PC-9 (cell line): ENCODE data around the gene PLCL2. TPM values are rescaled to one million over a fixed set of nuclear protein-coding genes. Genes with fewer than 3 reads are reported as not detected.

Experiments used
- BruUV-seq: library from RNA; stranded (reverse); fragments of 400-500 nt; replicated peaks from 2 replicates; lab custom pipeline; 2021; lab: Mats Ljungman, UMichigan
- CTCF ChIA-PET: fragments of 300-600 bp; sonication (Branson Sonifier 250); formaldehyde crosslinking; loops from one replicate; lab custom pipeline; 2022; ENCODE audit warnings: antibody characterized with exemption; lab: Charles Lee
- POLR2A ChIA-PET: fragments of 300-600 bp; sonication (Branson Sonifier 250); formaldehyde crosslinking; loops from one replicate; lab custom pipeline; 2022; ENCODE audit warnings: antibody characterized with exemption; ENCODE audit not compliant: unreplicated experiment; lab: Charles Lee
- DNase-seq, 2 experiments: peaks; one replicate each; pipeline versions ENCODE4 v3.0.0 to v3.0.0-alpha.2; 2015 to 2022; ENCODE audit warnings: mixed read lengths in 1 of 2
- H2AFZ ChIP-seq: fragments of 200-600 bp; sonication (generic); 2 replicates; pipeline ENCODE4 v1.8.1; 2017; ENCODE audit warnings: antibody characterized with exemption
- H3F3A ChIP-seq: fragments of 200-600 bp; sonication (generic); 2 replicates; pipeline ENCODE4 v1.8.1; 2017; ENCODE audit warnings: antibody characterized with exemption, mild to moderate bottlenecking, low read depth; ENCODE audit not compliant: insufficient read depth
- H3K27ac ChIP-seq: fragments of 200-600 bp; sonication (generic); 2 replicates; pipeline ENCODE4 v1.6.1; 2016; ENCODE audit warnings: mixed run types
- H3K27me3 ChIP-seq: fragments of 200-600 bp; sonication (generic); 2 replicates; pipeline ENCODE4 v1.6.1; 2016; ENCODE audit warnings: low read depth, mixed run types; ENCODE audit not compliant: insufficient read depth
- H3K36me3 ChIP-seq: fragments of 200-600 bp; sonication (generic); 2 replicates; pipeline ENCODE4 v1.6.1; 2016; ENCODE audit warnings: low read depth, mixed run types
- H3K4me1 ChIP-seq: fragments of 200-600 bp; sonication (generic); replicated peaks from 2 replicates; pipeline ENCODE4 v1.6.1; 2016; ENCODE audit warnings: mixed run types; ENCODE audit not compliant: insufficient read depth
- H3K4me2 ChIP-seq: fragments of 200-600 bp; sonication (generic); 2 replicates; pipeline ENCODE4 v1.6.1; 2017; ENCODE audit warnings: mixed run types
- H3K4me3 ChIP-seq: fragments of 200-600 bp; sonication (generic); 2 replicates; pipeline ENCODE4 v1.6.1; 2016; ENCODE audit warnings: mixed run types
- H3K79me2 ChIP-seq: fragments of 200-600 bp; sonication (generic); 2 replicates; pipeline ENCODE4 v1.6.1; 2017; ENCODE audit warnings: low read depth, mixed run types
- H3K9me2 ChIP-seq: fragments of 200-600 bp; sonication (generic); 2 replicates; pipeline ENCODE4 v1.8.1; 2017; ENCODE audit warnings: mild to moderate bottlenecking; ENCODE audit not compliant: insufficient read depth
- H3K9me3 ChIP-seq: fragments of 200-600 bp; sonication (generic); 2 replicates; pipeline ENCODE4 v1.8.1; 2016; ENCODE audit warnings: low read depth; ENCODE audit not compliant: insufficient read depth
- H4K20me1 ChIP-seq: fragments of 200-600 bp; sonication (generic); 2 replicates; pipeline ENCODE4 v1.8.1; 2017; ENCODE audit not compliant: insufficient read depth
- CTCF ChIP-seq: fragments of 200-600 bp; sonication (generic); conservative IDR thresholded peaks from 2 replicates; pipeline ENCODE4 v1.6.1; 2017; ENCODE audit warnings: mixed run types, antibody characterized with exemption, mild to moderate bottlenecking, moderate library complexity
- EZH2 ChIP-seq: fragments of 200-600 bp; sonication (generic); IDR thresholded peaks from 2 replicates; pipeline ENCODE4 v1.8.0; 2017; ENCODE audit warnings: antibody characterized with exemption, low read depth
- intact Hi-C: fragments of 100-400 bp; cut with micrococcal nuclease; formaldehyde crosslinking; loops from one replicate; pipeline ENCODE4 v1.10.0; 2022; ENCODE audit not compliant: unreplicated experiment
- total RNA-seq: library from RNA; stranded (reverse); gene quantifications from 2 replicates; pipeline ENCODE4 v1.2.3, GENCODE V29; 2021

The PLCL2 gene
- total RNA-seq, 1 experiment from 2014 or later, result 4.6 TPM

- Histone ChIP-seq H3K9me3 (no peaks in the 10 kb centered on the region; the same call in 1 of the 2 replicates), H4K20me1 (no peaks in the 10 kb centered on the region), H3K4me3 (no peak overlapping the region), H3F3A (no peaks in the 10 kb centered on the region), H2AFZ (no peak overlapping the region), H3K36me3 (no peaks in the 10 kb centered on the region), H3K4me1 (0 out of 2 replicates have a peak, but pooled peaks cover 4% of the 10 kb centered on the region), H3K4me2 (no peak overlapping the region), H3K27me3 (no peaks in the 10 kb centered on the region), H3K27ac (no peak overlapping the region), H3K79me2 (no peaks in the 10 kb centered on the region), H3K9me2 (no peaks in the 10 kb centered on the region)
- intact Hi-C loops, result no loop called here
- POLR2A ChIA-PET, result no interaction called here
- CTCF ChIA-PET, result no interaction called here
- BruUV-seq, result no TSS peak
- no peak for TF ChIP-seq EZH2
- no peak for TF ChIP-seq CTCF
- no peak for DNase-seq
Observed at GRCh38 chr3:16877505-16877904, 7.2 kb upstream of the PLCL2 start.

- H3K4me3 ChIP-seq, result no peak overlapping the region
- CTCF ChIA-PET, result no interaction called here
- DNase-seq, result no peak
Observed at GRCh38 chr3:16877911-16878310, 6.8 kb upstream of the PLCL2 start.

GRCh38 chr3:16881896-16882630, 2.7 kb upstream of the PLCL2 start:
- H3K27ac ChIP-seq, result no peak overlapping the region
- ChIA-PET POLR2A (no interaction called here), CTCF (no interaction called here)
- no peaks in the 10 kb centered on the region for H3K36me3 ChIP-seq
- no peak for TF ChIP-seq CTCF
- TF ChIP-seq EZH2, result no peak
- BruUV-seq, result no TSS peak
- peaks cover 5% of the 10 kb centered on the region; the same call in 1 of the 2 replicates for H3F3A ChIP-seq
- no peaks in the 10 kb centered on the region for H4K20me1 ChIP-seq
- H3K27me3 ChIP-seq, result no peaks in the 10 kb centered on the region
- no peak overlapping the region for H3K4me2 ChIP-seq
- no peak overlapping the region for H3K4me3 ChIP-seq
- H3K79me2 ChIP-seq, result peaks cover 15% of the 10 kb centered on the region
- intact Hi-C loops, result no loop called here
- H3K9me2 ChIP-seq, result no peaks in the 10 kb centered on the region
- no peak overlapping the region for H2AFZ ChIP-seq
- peaks cover 14% of the 10 kb centered on the region for H3K4me1 ChIP-seq
- H3K9me3 ChIP-seq, result no peaks in the 10 kb centered on the region; the same call in 1 of the 2 replicates
- DNase-seq, result no peak

More at GRCh38 chr3:16877911-16878310, 6.8 kb upstream of the PLCL2 start:
- H3K79me2 ChIP-seq, result no peaks in the 10 kb centered on the region
- H3K9me2 ChIP-seq, result no peaks in the 10 kb centered on the region
- H3F3A ChIP-seq, result no peaks in the 10 kb centered on the region
- H3K4me2 ChIP-seq, result no peak overlapping the region
- no peaks in the 10 kb centered on the region for H3K4me1 ChIP-seq
- no peak overlapping the region for H3K27ac ChIP-seq
- POLR2A ChIA-PET, result no interaction called here
- no peaks in the 10 kb centered on the region for H4K20me1 ChIP-seq
- intact Hi-C loops, result no loop called here
- H3K9me3 ChIP-seq, result no peaks in the 10 kb centered on the region; the same call in 1 of the 2 replicates
- no peak overlapping the region for H2AFZ ChIP-seq
- no peaks in the 10 kb centered on the region for H3K27me3 ChIP-seq
- no peaks in the 10 kb centered on the region for H3K36me3 ChIP-seq
- BruUV-seq, result no TSS peak
- TF ChIP-seq EZH2 (no peak), CTCF (no peak)
